IPS-11a (cell line): ENCODE measurements around the gene PPP2R2B.

Experiments
- H3K4me3 ChIP-seq: one replicate; pipeline ENCODE4 v1.5.1; 2013; ENCODE audit warnings: low read depth, low read length, control low read depth

Gene PPP2R2B

DNA sequence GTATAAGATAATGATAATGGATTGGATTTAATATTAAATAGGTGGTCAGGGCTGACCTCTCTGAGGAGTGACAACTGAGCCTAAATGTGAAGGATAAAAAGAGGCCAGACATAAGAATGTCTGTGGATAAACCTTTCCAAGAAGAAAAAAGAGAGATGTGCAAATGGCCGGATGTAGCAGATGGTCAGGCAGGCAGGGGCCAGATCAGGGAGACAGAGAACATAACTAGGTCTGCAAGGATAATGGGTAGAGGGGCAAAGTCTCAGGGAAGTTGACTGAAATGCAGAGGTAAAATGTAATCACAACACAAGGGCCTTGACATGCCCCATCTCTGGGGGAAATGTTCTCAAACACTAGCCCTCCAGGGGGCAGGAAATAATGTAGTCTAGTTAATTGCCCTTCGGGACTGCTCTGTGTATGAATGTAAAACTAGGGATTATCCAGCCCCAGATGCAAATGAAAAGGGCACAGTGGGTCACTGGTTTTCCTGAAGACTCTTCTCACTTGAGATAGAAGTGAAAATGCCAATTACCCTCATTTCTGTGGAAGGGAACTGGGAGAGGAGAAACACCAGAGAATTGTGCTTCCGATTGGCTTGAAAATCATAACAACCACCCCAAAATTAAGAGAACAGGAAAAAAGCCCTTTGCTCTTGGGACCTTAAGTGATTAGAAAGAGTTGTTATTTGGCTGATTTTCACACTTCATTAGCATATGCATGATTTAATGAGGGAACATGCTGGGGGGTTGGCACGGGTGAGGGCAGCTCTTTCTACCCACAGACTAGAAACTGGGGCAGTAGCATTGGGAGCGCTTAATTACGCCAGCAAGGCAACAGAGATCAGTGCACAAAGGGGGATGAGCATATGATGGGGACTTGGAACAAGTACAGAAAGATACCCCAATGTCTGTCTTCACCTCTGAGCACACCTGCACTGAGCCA is 88.6 kb downstream of the PPP2R2B start:
- H3K4me3 ChIP-seq: no peak overlapping the region

DNA sequence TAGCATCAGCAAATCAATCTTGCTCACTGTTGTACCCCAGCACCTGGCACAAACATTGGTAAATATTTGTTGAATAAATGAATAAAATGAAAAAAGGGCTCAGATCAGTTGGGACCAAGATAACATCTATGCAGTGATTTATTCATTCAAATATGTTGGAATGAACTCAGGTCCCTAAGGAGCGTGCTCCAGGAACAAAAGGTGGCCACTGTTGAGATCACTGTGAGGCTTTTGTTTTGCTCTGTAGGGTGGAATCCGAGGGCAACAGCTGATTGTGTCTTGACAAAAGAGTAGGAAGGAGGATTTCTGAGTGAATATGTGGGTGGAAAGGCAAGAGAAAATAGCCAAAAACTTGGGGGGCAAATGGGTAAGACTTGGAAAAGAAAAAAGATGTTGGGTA is 89.7 kb downstream of the PPP2R2B start:
- no peak overlapping the region for H3K4me3 ChIP-seq

DNA sequence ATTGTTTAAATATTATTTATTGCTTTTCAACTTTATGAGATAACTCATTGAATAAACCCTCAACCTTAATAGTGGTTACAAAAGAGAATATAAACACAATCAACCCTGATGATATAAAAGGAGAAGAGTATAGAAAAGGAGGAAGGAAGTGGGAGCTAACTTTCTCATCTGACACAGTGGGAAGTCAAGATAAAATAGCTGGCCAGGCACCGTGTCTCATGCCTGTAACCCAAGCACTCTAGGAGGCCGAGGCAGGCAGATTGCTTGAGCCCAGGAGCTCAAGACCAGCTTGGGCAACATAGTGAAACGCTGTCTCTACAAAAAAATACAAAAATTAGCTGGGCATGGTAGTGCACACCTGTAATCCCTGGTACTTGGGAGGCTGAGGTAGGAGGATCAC is 93.5 kb downstream of the PPP2R2B start:
- no peak overlapping the region for H3K4me3 ChIP-seq

DNA sequence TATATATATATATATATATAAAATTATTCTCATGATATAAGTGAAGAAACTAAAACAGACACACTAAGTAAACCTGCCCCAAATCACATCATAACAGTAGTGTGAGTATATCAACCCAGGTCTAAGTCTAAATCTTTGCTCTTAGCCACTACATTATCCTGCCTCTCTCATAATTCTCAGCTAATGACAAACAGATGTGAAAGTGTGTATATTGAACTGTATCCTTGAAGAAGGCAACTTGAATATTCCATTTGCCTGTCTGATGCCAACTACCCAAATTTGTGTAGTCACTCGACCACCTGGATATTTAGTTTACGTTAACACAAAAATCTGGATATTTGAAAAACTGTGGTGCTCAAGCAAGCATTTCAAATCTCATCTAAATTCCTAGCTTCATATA is 97.4 kb downstream of the PPP2R2B start:
- no peak overlapping the region for H3K4me3 ChIP-seq

DNA sequence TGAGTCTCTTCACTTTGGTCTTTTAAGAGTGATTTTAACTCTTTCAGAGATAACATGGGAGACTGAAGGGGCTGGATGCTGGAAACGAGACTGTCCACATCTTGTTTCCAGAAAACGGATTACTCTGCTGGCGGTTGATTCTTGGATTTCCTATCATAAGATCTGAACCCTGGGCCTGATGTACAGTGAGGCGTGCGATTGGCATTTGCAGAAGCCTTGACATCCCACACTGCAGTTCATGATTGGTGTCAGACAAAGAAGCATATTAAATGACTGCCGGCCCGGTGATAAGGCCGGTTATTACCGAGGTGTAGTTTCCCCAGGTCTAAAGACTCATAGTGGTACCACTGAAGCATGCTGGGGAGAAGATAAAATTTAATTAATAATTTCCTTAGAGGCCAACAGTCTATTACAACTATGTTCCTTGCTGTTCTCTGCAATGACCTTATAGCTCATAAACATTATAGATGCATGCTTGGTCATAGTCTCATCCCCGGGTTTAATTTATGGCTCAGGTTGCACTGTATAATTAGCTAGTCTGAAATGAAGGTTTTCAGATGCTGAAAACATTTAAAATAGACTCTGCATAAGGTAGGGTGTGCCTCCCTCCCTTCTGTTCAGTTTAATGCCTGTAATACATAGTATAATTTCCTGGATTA is 99.2 kb downstream of the PPP2R2B start:
- no peak overlapping the region for H3K4me3 ChIP-seq

DNA sequence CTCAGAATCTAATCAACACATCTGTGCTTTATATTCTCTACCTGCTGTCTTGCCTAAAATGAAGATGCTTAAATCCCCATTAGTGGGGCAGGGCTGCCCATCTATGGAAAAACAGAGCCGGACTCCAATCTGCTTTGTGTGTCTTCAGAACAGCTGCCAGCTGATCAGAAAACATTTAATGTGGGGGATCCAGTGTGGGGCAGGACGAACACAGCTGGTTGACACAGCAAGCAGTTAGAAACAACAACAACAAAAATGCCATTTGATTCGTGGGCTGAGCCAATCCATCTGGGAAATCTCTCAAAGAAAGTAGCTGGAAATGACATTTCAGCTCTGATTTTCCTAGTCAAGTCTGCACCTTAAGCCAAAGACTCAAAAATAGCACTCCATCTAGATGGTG is 99.8 kb downstream of the PPP2R2B start:
- H3K4me3 ChIP-seq: no peak overlapping the region

DNA sequence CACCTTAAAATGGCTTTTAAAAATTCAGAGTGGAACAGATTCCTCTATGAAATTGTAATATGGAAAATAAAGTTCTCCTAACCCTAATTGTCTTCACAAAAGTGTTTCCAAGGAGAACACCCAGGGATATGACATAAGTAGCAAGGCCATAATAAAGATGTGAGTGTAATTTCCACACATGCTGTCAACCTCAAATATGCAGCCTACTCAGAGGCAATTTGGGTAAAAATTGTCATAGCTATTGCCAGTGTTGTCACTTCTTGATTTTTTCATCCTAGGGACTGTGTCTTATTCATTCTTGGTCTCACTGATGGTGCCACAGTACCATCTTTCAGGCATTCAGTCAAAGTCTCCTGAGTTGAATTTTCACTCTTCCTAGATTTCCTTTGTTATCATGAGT is 100.3 kb downstream of the PPP2R2B start:
- no peak overlapping the region for H3K4me3 ChIP-seq

DNA sequence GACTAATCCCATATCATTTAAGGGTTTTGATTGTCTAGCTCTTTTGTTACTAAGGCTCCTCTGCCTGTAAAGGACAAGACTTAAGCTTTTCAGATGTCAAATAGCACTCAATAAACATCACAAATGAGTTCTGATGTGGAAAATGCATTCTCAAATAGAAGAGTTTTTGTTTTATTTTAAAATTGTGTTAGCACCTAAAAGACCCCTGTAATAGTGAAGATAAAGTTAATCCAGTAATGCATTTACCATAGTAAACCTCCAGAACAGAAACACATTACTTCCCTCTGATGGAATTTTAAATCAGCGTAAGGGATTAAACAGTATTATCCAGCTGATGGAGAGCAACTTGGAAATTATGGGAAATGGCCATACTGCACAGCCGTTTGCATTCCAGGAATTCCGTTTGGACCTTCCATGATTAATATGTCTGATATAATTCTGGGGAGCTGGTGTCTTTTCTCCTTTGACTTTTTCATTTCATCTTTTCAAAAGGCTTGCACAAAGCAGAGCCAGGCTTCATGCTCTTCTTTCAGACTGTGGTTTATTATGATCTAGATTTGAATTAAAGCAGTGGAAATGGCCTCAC is 105.6 kb downstream of the PPP2R2B start:
- H3K4me3 ChIP-seq: no peak overlapping the region

DNA sequence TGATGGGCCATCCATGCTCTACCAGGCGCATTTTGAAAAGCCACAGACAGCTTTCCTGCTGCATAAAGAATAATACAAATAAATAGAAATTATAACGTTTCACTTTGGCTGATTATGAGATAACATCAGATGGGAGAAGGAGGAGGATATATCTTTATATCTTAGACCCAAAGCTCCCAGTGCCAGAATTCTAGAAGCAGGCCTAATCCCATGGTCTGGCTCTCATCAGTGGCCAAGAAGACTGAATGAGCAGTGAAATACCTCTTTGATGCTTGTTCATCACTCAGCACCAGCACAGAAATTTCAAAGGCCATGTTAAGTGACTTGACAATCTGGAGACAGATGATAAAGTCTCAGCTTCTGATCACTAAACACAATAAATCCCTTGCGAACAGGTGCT is 107.6 kb downstream of the PPP2R2B start:
- H3K4me3 ChIP-seq: no peak overlapping the region

DNA sequence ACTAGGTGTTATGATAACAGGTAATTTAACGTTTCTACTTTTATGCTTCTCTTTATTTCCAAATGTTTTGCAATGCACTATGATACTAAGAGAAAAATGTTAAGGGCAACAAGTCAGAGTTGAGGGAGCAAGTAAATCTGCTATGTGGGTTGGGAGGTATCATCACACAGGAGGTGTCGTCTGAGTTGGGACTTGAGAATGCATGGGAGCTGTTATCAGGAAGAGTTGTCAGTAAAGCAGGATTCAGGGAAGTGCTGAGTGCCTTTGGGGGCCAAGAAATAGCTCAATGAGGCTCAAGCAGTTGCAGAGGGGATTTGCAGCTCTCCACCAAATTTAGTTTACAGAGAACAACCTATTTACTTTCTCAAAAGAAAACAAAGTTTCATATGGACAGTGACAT is 108.0 kb downstream of the PPP2R2B start:
- no peak overlapping the region for H3K4me3 ChIP-seq

DNA sequence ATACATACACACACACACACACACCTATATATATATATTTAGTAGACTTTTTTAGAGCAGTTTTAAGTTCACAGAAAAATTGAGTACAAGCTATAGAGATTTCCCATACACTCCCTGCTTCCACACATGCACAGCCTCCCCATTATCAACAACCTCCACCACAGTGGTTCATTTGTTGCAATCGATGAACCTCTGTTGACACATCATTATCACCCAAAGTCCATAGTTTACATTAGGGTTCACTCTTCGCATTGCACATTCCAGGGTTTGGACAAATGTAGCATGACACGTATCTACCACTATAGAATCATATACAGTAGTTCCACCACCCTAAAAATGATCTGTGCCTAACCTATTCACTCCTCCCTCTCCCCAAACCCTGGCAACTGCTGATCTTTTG is 111.0 kb downstream of the PPP2R2B start:
- H3K4me3 ChIP-seq: no peak overlapping the region

DNA sequence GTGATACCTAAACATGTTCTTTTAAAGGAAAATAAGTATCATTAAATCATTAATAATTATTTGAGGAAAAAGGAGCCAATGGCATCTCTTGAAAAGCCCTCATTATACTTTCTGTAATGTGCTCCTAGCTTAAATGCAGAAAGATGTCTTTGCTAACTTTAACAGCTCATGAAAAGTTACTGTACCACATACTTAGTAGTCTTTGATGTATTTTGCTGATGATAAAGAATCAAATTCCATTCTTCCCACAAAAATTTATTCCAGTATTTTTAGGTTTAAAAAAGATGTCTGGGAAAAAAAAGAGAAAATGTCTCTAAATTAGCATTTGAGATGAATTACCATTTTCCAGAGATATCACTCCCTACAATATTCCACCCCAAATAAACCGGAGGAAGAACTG is 112.5 kb downstream of the PPP2R2B start:
- H3K4me3 ChIP-seq: no peak overlapping the region

DNA sequence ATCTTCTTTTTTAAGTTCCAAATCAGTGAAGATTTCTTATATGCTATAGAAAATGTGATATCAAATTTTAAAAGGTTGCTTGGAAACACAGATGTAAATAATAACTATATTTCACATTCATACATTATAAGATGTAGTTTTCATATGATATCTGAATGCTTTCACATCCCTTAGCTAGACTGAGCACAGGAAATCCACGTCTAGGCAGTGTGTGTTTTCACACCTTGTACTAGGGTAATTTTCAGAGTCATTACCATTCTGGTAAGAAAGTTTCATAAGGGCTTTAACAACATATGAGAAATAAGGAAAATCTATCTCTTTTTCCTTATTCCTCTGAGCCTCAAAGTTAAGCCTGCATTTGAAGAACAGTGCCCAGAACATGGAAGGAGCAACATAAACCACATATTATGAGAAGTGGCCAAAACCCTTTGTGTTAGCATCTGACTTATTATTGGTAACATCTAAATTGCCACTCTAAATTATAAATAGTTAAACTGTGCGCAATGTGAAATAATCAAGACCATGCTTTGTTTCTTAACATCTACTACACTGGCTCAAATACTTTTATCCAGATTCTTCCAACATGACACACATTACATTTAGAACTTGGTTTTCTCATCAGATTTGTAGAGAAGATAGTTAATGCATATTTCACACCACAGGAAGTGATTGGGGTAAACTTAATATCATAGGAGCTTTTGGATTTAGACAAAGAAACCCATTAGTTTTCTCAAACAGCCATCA is 113.3 kb downstream of the PPP2R2B start:
- H3K4me3 ChIP-seq: no peak overlapping the region

DNA sequence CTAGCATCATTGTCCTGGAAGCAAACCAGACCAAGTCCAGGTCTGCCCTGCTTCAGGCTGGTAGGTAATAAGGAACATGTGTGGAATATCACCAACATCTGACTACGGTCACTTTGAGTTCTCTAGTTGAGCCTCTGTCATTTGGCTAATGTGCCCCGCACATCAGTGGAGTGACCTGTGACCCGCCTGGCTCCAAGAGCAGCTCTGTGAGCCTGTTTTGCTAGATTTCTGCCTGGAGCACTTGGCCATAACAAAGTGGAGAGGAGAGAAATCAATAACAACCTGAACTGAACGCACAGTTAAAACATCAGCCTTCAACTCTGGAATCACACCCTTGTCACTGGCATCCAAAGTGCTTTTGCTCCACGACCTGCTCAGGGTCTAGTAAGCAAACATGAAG is 115.7 kb downstream of the PPP2R2B start:
- no peak overlapping the region for H3K4me3 ChIP-seq

DNA sequence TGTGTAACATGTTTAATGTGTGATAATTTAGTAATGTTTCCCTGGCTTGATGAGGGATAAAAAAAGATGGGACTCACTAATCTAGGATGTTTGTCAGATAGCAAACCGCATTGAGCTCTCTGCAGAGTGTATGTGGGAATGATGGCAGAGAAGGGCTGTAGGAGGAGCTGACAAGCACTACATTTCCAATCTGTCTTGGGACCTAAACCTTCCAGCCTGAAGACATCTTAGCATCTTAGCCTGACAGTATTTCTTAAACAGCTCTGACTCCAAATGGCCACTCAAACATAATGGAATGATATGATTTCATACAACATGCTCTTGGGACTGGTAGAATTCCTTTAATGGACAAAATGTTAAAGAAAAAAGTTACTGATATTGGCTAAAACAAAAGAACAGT is 116.7 kb downstream of the PPP2R2B start:
- no peak overlapping the region for H3K4me3 ChIP-seq

DNA sequence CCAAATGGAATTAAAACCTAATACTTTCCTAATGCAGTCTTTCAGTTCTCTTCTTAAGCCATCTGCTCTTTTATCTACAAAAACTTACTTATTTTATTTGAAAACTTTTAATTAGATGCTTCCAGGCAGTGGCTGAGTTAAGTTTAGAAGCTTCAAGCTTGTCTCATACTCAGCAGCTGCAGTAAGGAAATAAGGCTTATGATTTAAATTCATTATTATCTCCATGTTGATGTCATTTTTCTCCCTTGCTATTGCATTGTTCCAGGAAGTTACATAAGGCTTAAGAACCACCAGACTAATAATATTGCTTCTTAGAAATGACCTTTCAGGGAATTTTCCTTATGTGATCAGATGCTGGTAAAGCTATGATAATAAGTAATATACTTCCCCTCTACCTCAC is 119.6 kb downstream of the PPP2R2B start:
- no peak overlapping the region for H3K4me3 ChIP-seq

DNA sequence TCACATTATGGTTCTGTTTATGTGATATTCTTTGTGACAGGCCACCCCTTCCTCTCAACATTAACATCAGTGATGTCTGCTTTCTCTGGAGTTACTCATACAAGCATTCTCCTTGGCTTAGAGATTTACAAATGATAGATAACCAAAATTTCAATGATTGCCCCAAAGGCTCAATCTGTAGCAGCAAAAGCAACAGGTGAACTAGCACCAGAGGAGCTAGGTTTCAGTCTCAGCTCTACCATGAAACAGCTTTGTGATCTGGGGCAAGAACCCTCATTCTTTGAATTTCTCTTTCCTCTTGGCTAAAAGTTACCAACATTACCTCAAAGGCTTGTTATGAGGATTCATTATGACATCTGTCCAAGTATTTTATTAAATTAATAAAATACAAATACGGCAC is 120.5 kb downstream of the PPP2R2B start:
- no peak overlapping the region for H3K4me3 ChIP-seq

DNA sequence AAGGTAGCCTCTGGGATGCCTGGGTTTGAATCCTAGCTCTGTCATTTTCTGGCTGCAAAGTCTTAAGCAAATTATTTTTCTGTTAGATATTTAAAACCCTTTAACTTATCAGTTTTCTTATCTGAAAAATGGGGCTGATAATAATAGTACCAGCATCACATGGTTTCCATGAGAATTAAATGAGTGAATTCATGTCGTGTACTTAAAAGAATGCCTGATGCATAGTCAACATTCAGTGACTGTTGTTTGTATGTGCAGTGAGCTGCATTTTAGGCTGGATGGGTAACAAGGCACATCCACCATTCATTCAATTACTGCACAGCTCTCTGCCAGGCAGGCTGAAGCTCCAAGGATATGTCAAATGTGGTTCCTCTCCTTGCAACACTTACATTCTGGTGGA is 122.0 kb downstream of the PPP2R2B start:
- H3K4me3 ChIP-seq: no peak overlapping the region

DNA sequence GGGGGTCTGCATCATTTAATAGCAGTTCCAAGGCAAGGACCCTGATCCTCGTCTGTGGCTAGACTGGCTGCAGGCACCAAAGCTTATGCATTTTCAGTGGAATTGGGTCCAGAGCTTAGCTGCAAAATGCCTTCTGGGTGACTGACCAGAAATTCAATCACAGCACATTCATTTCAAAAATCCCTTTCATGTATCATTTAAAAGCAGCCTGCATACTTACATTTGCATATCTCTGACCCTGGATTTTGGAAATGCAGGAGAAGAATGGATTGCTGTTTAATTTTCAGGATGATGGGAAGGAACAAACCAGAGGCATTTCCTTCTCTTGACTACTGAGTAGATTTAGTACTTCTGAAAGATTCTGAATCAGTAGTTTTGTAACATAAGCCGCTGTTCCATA is 122.8 kb downstream of the PPP2R2B start:
- no peak overlapping the region for H3K4me3 ChIP-seq

DNA sequence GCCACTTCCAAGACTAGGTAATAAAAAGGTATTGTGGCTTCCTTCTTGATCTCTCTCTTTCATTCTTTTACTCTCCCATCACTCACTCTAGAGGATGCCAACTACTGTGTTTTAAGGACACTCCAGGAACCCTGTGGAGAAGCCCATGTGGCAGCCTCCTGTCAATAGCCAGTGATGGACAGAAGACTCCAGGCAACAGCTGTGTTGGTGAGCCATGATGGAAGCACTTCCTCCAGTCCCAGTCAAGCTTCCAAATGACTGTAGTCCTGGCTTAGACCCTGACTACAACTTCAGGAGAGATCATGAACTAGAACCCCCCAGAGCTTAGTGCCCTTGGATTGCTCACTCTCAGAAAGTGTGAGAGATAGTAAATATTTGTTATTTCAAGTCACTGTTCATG is 123.9 kb downstream of the PPP2R2B start:
- H3K4me3 ChIP-seq: no peak overlapping the region

DNA sequence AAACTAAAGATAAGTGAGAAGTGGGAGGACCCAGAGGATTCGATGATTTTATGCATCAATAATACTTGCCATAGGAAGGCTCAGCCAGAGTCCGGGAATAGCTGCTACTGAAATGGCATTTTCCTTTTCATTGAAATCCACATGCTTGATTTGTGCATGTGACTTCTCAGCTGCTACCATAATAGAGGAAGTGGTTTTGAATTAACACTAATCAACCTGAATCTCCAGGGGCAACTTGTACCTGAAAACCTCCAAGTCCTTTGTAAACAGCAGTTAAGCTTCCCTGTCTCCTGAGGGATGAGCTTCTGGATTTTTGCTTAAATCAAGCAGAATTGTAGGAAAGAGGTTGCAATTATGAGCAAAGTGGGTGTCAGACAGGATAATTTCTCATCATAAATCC is 124.9 kb downstream of the PPP2R2B start:
- H3K4me3 ChIP-seq: no peak overlapping the region
